ENCODE results near the gene EIPR1.
A peak's percentile ranks its signal among the peaks of the same experiment; 100 is the strongest.
"Not testable (repeated sequence)": the region's sequence is repeated elsewhere in the genome, so short reads cannot be mapped to it uniquely, and the experiment has no call there.

EIPR1 gene

DNA sequence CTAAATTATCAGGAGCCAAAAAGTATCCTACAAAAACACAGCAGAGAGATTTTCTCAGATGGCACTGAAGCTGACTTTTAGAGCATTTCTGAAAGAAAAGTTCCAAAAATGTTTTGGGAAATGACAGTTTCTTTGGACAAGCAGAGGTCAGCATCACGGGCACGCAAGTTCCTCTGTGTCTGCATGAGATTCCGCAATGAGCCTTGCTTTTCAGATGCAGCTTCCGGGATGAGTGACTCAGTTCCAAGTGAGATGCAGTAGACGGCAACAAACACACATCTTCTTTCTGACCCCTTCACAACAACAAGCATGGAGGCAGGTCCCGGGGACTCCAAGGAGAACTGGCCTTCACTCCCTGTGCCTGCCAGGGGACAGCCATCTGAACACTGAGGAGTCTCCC is 76.6 kb downstream of the EIPR1 start:
- peak; percentile 7 for DNase-seq

DNA sequence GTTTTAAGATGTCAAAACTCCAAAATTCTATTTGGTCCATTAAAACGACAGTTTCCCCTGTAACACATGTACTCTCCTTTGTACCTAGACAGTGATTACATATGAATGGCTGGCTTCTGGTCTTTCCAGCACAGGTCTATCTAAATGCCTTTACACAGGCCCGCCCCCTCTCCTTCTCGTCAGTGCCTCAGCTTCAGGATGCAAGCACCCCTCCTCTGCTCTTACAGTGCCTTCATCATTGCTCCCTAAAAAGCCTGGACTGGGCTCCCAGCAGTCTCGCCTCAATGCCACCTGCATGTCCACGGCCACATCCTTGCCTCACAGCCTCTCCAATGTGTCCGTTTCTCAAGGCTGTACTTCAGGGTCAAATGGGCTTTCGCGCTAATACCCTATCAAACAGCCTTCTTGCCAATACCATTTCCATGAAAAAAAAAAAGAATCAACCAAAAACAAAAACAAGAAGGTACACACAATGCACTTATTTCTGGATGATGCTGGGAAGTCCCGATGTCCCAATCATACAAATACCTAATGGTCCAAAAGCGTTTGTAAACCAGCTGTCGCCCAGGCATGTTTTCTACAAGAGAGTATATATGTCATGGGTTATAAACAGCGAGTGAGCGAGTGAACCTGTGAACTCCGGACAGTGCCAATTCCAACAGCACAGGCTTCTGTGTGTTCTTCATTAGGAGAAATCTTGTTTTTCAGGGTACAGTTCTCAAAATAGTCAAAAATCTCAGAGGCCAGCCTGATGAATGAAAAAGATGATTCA is 77.2 kb downstream of the EIPR1 start:
- DNase-seq: peak; percentile 12

DNA sequence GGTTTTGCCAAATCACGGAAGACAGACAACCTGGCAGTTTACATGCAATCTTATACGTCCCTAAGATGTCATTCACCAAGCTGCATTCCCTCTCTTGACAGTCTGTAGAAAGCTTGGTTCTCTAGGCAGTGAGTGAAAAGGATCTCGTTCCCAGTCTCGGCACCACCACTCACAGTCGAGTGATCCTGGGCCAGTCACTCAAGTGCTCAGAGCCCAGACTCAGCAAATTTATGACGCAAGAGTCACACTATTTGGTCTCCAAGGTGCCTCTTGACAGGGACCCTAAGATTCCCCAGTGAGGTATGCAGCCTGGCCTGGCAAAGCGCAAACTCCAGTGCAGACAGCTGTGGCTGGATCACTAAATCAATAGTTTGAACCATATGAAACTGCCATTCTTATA is 77.9 kb downstream of the EIPR1 start:
- DNase-seq: no peak

DNA sequence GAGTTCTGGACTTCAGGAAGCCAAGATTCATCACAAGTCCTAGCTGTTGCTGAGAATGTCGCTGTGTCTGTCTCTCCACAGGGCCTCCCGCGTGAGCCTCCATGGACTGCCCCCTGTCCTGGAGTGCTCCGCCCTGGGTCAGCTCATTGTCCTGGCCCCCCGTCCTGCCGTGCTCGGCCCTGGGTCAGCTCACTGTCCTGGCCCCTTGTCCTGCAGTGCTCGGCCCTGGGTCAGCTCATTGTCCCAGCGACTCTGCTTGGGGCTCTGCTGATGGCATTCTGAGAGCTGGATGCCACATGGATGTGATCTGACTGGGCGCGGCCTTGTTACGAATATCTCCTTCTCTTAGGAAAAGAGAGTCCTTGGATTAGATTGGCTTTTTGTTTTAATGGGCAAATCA is 78.5 kb downstream of the EIPR1 start:
- no peak for DNase-seq

DNA sequence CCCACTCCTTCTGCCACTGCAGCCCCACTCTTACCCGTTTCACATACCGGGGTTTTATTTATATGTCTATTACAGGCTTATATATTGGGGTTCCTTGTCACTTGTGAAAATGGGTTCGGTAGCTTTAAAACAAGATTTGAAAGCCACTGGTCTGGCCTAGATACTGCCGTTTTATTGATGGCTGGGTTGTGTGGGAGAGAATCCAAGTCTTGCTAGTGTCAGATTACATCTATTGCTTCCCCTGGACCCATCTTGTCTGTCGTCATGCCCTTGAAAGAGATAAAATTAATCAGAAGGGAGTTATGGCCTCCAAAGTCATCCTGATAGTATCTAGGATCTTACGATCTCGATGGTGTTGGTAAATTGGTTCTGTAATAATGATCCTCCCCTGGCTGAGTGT is 79.4 kb downstream of the EIPR1 start:
- DNase-seq: no peak

DNA sequence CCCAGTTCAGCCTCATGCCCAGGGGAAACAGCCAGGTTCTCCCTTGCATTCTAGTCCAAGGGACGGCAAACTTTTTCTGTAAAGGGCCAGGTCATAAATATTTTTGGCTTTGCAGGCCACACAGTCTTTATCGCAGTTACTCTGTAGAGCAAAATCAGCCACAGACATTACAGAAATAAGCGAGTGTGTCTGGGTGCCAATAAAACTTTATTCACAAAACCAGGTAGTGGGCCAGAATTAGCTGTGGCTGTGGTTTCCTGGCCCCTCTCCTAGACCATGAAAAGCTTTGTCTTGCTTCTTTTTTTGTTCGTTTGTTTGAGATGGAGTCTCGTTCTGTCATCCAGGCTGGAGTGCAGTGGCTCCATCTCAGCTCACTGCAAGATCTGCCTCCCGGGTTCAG is 80.1 kb downstream of the EIPR1 start:
- DNase-seq: peak; percentile 4

DNA sequence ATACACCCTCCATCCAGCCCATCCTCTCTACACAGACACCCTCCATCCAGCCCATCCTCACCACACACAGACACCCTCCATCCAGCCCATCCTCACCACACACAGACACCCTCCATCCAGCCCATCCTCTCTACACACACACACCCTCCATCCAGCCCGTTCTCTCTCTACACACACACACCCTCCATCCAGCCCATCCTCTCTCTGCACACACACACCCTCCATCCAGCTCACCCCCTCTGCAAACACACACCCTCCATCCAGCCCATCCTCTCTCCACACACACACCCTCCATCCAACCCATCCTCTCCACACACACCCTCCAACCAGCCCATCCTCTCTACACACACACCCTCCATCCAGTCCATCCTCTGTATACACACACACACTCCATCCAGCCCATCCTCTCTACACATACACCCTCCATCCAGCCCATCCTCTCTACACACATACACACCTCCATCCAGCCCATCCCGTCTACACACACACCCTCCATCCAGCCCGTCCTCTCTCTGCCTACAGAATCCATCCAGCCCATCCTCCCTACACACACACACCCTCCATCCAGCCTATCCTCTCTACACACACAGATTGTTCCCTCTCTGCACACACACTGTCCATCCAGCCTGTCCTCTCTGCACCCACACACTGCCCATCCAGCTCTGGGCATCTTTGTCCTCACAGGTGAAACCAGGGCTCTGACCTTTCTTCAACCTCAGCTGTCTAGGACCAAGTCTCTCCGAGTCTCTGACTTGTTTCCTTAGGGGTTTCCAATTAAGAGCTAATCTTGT is 81.2 kb downstream of the EIPR1 start:
- DNase-seq: peak; percentile 6

DNA sequence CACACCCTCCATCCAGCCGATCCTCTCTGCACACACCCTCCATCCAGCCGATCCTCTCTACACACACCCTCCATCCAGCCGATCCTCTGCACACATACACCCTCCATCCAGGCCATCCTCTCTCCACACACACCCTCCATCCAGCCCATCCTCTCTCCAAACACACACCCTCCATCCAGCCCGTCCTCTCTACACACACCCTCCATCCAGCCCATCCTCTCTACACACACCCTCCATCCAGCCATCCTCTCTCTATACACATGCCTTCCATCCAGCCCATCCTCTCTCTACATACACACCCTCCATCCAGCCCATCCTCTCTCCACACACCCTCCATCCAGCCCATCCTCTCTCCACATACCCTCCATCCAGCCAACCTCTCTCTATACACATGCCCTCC is 83.1 kb downstream of the EIPR1 start:
- peak; percentile 10 for DNase-seq

DNA sequence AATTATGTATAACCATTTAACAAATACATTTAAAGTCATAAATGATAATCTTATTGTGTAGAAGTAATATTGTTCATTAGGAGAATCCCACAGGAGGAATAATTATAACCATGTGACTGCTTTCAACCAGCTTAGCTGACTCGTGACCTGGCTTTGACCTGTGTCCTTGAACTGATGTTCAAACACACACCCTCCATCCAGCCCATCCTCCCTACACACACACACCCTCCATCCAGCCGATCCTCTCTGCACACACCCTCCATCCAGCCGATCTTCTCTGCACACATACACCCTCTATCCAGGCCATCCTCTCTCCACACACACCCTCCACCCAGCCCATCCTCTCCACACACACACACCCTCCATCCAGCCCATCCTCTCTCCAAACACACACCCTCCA is 83.5 kb downstream of the EIPR1 start:
- no peak for DNase-seq

DNA sequence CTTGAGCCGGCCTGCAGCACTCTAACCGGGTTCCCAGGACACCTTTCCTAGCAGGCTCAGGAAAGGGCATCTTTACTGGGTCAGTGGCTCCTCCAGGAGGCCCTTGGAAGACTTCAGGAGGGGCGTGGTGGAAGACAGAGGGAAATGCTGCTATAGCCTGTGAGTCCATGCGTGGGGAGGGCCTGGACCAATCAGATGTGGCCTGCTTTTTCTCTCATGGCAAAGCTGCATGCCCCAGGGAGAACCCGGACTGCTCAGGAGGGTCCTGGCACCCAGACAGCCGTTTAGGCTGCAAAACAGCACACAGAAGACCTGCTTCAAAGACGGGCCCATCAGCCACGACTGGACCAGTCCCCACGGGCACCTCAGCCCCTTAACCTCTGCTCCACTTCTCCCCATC is 84.4 kb downstream of the EIPR1 start:
- no peak for DNase-seq

DNA sequence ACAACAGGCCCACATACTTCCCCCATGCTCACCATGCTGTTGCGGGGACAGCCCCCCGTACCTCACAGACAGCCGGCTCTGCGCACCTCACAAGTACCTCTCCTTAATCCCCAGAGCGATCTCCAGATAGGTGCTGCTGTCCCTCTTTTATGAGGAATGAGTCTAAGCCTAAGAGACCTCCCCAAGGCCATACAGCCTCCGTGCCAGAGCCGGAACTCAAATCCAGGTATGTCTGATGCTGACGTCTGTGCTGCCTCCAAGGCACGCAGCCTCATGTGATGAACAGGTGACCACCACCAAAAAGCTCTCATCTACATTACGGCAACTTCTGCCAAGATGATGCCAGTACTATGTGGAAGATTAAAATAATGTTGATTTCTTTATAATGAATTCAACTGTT is 85.2 kb downstream of the EIPR1 start:
- DNase-seq: peak; percentile 3

DNA sequence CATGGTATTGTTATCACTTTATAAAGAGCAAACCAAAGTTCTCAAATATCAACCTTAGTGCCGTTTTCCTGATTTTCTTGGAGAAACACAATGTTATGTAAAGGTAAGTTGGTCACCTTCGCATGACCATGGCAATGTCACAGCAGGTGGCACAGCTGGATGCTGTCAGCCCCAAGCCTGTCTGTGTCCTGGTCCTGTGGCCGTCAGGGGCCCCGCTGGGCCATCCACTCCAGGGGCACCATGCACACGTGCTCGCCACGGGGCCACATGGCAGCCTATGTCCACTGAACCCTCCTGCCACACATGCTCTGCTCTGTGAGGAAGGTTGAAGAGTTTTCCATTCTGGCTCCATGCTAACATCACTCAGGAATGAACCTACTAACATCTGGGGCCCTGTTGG is 85.9 kb downstream of the EIPR1 start:
- DNase-seq: peak; percentile 13

DNA sequence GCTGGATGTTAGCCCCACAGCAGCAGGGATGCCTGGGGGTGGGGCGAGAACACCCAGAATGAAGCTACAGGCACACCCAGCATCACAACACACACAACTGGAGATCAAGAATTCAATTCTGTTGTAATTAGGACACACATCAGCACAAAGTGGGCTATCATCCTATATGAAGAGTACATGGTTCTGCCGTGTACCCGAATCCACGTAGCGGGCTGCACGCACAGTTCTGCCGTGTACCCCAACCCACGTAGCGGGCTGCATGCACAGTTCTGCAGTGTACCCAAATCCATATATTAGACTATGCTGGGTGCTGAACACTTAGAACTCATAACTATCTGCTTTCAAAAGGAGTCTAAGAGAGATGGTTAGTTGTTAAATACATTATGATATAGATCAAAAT is 86.5 kb downstream of the EIPR1 start:
- no peak for DNase-seq

DNA sequence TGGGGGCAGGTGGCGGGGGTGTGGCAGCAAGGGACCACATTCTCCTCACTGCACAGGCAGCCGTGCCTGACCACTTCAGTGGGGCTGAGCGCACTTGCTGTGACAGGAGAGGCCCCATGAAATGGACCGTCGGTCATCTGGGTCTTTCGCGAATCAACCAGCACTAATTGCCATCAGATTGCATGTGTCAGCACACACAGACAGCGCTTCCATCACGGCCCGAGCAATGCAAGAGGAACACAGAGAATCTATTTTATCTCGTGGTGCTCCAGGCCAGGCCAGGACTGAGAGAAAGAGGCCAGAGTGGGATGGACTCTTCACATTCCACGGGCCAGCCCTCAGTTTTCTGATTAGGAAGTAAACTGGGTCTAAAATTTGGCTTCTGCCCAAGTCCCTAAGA is 87.0 kb downstream of the EIPR1 start:
- DNase-seq: no peak

DNA sequence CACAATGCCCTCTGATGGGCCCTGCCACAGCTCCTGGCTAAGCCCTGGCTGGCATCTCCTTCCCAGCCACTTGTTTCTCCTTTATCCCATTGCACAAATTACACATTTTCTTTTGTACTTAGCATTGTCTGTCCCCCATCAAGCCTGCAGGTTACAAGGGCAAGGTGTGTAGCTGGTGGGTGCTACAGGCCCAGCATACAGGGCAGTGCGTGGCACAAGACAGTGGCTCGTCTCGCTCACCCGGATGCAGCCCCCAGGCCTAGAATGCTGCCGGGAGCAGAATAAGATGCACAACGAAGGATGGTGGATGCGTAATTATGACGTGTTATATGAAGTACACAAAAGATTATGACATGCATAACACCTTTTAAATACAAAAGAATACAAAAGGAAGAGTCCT is 87.6 kb downstream of the EIPR1 start:
- no peak for DNase-seq

DNA sequence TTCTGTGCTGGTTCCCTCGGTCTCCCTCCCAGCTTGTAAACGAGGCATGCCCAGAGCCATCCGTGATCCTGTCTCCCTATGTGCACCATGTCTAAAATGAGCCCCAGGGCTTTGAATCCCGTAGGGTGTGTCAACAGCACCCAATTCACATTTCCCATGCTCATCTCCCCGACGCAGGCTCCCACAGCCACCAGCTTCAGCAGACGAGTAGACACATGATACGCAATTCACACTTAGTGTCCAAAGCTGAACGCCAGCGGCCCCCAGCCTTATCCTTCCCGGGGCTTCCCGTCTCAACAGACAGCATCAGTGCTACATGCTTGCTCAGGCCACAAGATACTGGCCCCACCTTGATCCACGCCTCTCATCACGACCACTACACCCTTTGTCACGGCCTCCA is 88.1 kb downstream of the EIPR1 start:
- DNase-seq: no peak

DNA sequence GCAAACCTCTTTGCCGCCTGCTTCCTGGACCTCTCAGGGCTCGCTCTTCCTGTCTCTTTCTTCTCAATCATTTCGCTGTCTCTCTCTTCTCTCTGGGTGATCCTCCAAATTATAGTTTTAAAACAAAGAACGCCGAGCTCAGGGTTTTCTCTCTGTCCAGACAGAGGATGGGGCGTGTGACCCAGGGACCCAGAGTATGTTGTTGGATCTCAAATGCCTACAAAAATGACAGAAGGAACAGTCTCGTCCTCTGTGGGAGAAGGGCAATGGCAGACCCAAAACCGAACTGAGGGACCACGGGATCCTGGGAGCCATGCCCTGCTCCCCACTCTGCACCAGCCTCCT is 88.5 kb downstream of the EIPR1 start:
- no peak for DNase-seq

DNA sequence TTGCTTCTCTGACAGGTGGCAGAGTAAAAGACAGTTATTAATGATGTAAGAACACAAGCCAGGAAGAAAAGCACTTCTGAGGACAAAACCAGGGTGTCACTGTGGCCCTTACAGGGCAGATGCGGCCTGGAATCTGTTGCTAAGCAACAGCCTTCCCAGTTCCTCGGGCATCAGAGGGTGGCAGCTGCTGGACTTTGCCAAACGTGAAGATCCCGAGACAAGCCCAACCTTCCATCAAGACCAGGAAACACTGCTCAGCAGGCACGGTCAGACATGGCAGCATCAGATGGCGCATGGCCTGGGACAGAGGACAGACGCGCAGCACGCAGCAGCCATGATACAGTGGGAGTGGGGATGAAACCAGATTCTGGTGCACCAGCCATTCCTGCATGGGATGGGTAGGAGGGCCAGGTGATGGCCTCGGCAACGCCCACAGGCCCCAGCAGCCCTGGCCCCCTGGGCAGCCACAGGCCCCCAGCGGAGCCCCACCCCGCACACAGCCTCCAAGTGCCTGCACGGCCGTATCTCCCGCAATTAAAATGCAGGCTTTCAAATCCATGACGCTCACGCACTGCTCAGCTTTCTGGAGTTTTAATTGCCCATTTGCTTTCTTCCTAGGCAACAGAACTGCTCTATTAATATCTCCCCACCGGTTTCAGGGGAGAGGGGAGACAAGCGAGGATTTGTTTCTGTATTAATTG is 89.0 kb downstream of the EIPR1 start:
- DNase-seq: no peak

DNA sequence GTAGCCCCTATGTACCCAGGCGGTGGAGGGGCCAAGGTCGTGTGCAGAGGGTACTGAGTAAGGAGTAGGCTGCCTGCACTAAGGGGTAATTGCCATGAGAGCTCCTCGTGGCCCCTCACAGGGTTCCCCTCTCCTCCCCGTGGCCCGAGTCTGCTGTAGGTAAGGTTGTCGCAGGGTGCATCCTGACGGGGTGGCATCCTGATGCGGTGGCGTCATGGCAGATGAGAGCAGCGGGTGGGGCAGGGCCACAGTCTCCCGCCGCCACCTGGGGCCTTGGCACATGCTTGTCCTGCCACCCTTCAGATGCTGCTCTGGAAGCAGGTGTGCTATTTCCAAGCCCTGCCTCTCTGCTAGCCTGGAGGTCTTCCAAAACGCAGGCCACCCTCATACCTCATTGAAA is 89.7 kb downstream of the EIPR1 start:
- no peak for DNase-seq

DNA sequence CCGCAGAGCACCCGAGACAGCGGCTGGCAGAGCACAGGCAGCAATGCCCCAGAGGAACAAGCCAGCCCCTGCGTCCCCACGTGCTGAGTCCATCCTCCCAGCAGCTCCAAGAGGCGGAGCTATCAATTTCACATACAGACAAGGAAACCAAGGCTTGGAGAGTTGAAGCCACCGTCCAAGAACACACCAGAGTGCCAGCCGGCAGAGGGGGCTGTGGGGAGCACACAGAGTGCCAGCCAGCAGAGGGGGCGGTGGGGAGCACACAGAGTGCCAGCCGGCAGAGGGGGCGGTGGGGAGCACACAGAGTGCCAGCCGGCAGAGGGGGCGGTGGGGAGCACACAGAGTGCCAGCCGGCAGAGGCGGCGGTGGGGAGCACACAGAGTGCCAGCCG is 91.0 kb downstream of the EIPR1 start:
- not testable (repeated sequence) for DNase-seq

DNA sequence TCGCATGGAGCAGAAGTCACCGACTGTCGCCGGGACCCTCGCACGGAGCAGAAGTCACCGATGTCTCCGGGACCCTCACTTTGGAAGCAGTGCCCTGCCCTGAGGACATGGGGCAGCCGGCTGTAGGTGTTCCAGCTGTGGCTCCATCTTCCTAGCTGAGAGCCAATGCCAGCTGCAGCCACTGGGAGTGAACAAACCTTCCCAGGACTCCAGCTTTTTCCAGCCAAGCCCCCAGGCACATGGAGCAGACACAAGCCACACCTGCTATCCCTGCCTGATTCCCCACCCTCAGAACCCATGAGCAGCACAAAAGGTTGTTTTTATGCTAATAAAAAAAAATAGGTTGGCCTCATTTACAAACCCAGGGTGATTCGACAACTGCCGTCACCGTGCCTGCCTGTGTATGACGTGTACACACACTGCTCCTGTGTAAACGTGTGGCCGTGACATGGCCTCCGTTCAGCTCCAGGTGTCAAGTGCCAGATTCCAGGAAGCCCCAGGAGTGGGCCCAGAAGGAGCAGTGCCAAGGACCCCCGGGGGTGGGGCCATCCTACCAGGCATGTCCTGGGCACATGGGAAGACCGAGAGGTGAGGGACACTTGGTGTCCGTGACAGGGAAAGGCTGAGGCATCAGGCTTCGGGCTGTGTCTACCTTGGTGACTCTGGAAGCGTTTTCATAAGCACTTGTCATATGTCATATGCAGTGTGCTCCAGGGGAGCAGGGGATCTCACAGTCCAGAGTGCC is 91.5 kb downstream of the EIPR1 start:
- no peak for DNase-seq

DNA sequence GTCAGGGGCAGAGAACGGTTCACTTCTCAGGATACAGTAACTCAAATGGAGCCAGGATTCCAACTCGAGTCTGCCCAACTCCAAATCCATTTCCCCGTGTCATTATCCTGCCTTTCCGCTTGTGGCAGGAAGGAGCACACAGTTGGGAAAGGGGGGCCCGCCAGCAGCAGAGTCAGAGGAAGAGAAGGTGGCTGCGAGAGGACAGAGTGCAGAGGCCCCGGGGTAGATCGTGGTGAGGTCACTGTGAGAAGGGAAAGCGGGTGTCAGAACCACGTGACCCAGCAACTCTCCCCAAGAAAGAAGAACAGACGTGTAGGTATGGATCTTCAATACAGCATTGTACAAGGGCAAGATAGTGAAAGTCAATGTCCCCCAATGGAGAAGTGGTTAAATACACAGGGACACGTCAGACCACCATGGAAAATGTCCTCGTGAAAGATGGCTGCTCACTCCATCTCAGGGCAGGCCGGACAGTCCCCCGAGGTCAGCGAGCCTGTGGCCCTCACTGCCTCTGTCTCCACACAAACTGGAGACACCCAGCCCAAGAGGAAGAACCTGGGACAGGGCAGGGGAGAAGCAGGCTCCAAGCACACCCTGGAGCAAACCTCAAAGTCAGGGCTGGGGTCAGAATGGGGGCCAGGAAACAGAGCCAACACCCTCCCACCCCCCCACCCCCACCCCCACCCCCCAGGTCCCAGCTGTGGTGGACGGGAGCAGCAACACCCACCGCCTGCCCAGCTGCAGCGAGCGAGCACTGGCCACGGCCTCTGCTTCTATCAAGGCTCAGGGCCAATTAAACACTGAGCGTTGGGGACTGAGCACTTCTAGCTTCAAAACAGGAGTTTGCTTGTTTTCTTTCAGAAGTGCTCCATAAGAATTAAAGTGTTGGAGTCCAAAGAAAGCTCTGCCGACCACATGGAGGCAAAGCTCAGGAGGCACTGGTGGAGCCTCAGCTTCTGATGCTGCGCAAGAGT is 92.7 kb downstream of the EIPR1 start:
- DNase-seq: no peak
